UCSD-AML1 (cell line): ENCODE data around the gene FOXP1.

Experiments used
- DNase-seq: peaks from one replicate; lab custom pipeline; 2025; ENCODE audit not compliant: unreplicated experiment; lab: John Stamatoyannopoulos, UW

FOXP1 gene

GRCh38 chr3:71226565-71227269 lies 356.8 kb downstream of the FOXP1 start:
- DNase-seq: peak; percentile 20

GRCh38 chr3:71225951-71226564 lies 357.5 kb downstream of the FOXP1 start:
- no peak for DNase-seq

DNA sequence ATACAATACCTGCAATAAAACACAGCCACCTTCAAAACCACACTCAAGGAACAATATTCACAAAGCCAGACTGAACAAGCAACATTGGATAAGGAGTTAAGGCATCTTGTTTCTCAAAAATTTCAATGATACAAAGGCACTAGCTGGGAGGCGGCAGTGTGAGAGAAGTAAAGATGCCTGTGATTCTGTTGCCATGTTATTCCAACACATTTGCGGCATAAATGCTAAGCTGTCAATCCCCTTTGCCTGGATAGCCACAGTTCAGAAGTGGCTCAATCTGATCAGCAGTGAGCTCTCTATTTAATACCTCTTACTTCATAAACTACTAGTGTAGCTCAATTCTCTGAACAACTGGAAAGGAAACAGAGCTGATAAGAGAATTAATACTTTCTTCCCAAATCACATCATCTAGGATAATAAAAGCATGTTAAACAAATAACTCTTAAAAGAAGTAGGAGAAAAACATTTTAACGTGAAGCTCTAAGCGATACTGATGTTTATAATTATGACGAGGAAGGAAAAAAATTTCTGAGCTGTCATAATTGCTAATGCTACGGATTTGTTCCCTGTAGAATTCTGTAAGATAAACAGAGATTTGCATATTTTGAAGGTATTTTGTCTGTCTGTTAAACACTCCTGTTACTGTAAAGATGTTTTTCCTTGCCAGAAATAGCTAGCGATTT lies 358.4 kb downstream of the FOXP1 start:
- DNase-seq: no peak

DNA sequence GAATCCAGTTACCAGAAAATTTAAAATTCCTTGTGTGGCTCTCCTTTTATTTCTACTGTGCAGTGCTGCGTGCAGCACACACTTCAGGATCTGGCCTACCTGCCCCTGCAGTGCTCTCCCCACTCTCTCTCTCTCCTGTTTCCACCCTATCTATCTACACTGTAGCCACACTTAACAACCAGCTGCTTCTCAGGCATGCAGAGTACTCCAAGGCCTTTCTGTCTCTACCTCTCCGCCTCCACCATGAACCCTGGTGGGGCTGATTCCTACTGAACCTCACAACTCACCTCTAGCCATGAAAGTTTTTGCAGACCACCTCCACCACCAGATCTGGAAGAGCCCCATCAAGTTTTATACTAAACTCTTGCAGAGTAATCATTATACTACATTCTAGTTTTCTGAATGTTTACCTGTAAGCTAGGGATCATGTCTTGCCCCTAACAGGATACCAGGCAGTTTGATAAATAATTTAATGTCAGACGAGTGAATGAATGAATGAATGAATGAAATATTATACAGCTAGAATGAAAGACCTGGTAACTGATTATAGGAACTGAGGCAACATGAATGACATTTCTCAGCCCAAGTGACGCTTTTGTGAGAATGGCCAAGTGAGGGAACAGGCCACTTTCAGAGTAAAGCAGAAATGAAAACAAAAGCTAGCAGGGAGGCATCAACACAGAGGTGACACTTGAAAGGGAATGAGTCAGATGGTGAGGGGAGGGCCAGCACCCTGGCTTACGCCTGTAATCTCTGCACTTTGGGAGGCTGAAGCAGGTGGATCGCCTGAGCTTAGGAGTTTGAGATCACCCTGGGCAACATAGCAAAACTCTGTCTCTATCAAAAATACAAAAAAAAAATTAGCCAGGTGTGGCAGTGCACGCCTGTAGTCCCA lies 363.5 kb downstream of the FOXP1 start:
- DNase-seq: no peak

GRCh38 chr3:71218508-71218907 lies 365.0 kb downstream of the FOXP1 start:
- DNase-seq: no peak

GRCh38 chr3:71217640-71218222 lies 365.8 kb downstream of the FOXP1 start:
- DNase-seq: no peak

- DNase-seq: no peak
Measured at GRCh38 chr3:71215351-71215750, 368.2 kb downstream of the FOXP1 start.

DNA sequence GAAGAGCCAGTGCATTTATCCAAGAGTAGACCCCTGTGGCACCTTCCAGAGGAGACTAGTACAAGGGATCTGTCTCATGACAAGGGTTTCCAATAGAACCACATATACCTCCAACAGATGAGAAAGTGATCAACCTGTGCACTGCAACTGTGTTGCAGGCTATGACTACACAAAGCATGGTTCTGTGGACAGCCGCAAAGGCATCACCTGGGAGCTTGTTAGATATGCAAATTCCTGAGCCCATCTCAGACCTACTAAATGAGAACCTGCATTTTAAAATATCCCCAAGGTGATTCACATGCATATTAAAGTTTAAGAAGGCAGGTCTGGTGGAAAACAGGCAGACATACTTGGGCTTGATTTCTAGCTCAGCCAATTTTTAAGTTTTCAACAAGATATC lies 368.7 kb downstream of the FOXP1 start:
- DNase-seq: no peak

DNA sequence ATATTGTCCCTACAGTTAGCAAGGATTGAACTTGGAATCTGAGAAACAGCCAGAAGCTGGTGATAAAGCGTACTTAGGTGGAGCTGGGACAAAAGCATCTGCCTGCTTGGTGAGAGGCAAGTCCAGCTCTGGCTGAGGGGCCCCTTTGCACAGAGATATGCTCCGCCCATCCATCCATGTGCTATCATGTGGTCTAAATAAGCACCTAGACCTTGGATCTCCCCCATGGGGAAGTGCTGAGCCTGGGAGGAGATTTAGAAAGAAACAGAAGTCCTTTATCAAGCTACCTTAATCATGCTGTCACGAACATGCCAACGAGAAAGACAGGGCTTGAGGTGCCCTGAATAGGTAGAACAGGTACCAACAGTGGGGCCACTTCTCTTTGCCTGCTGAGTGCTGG lies 369.5 kb downstream of the FOXP1 start:
- DNase-seq: no peak

DNA sequence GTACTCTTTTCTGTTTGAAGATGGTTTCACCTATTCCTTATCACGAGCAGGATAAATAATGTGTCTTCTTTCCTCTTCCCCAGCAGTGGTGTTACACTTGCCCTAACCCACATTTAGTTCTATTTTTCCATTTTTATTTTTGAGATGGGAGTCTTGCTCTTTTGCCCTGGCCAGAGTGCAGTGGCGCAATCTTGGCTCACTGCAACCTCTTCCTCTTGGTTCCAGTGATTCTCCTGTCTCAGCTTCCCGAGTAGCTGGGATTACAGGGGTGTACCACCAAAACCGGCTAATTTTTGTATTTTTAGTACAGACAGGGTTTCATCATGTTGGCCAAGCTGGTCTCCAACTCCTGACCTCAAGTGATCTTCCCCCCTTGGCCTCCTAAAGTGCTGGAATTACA lies 372.4 kb downstream of the FOXP1 start:
- no peak for DNase-seq

- no peak for DNase-seq
Measured at GRCh38 chr3:71210257-71211007, 373.1 kb downstream of the FOXP1 start.

GRCh38 chr3:71208211-71209095 lies 375.1 kb downstream of the FOXP1 start:
- no peak for DNase-seq

DNA sequence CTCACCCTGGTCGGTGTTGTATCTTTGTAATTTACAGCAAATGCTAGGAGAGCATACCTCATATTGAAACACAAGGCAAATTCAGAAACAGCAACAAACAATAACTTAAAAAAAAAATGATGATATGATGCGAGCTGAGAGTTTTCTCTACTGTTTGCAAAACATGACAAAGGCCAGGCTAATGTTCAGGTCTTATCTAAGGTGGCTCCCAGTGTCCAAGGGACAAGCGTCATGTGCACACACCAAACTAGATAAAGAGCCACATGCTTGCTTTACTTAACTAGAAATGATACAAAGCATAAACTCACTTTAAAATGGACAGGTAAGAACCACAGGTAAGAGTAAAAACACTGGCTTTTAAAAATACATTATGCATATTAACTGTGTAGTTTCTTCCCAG lies 375.9 kb downstream of the FOXP1 start:
- no peak for DNase-seq

- no peak for DNase-seq
Measured at GRCh38 chr3:71206305-71207165, 377.0 kb downstream of the FOXP1 start.

DNA sequence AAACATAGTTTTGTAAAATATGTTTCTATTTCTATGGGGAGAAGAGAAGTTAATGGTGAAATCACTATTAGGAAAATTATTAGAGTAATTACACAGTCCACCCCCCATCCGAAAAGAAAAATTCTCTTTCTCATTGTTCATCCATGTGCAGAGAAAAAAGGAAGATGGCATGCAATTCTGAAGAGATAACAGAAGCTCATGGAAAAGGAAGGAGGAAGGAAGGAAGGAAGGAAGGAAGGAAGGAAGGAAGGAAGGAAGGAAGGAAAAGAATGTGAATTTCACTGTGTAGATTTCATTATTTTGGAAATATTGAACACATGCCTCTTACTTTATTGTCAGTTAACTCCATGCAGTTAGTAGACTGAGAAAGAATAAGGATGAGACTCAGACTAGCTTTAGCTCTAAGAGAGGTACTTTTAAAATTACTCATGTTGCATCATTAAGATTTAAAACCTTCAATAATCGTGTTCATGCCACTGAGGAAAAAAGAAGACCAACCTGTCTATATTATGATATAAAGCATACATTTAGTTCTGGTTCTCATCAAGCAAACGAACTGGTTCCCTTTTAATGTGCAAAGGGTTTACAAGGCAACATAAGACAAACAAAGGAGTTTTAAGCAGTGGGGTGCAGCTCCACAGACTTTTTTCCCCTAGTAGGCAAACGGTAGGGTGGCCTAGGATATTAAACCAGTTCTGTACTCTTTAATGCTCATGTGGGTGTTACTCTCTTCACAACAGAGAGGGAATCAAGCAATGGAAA lies 379.6 kb downstream of the FOXP1 start:
- DNase-seq: no peak

- no peak for DNase-seq
Measured at GRCh38 chr3:71202848-71203533, 380.5 kb downstream of the FOXP1 start.

GRCh38 chr3:71201939-71202338 lies 381.6 kb downstream of the FOXP1 start:
- no peak for DNase-seq
